HEK293 (cell line): ENCODE results near the gene THSD4.

ENCODE experiments used
- CTCF ChIA-PET: fragments of 350-600 bp; formaldehyde crosslinking; extraction: SDS; loops from one replicate; lab custom pipeline; 2021; ENCODE audit warnings: antibody characterized with exemption; lab: Yijun Ruan, JAX
- POLR2A ChIA-PET: fragments of 300-600 bp; formaldehyde crosslinking; extraction: SDS; loops from one replicate; lab custom pipeline; 2020; ENCODE audit warnings: antibody characterized with exemption, inconsistent platforms; lab: Yijun Ruan, JAX
- H3K27ac ChIP-seq: fragments of 200-500 bp; sonication (Bioruptor generic); 2 replicates; pipeline ENCODE4 v1.5.1; 2014; ENCODE audit warnings: low read depth, low read length, control low read depth, inconsistent platforms; ENCODE audit errors: extremely low read depth
- H3K36me3 ChIP-seq, 2 experiments: fragments of 200-500 bp in 1 of 2; sonication (Bioruptor generic) in 1 of 2; 1 replicate in 1 of 2; 2 replicates in 1 of 2; pipeline ENCODE4 v1.5.1; 2014 to 2017; ENCODE audit warnings: inconsistent platforms in 2 of 2, low read length in 2 of 2; ENCODE audit not compliant: control insufficient read depth in 2 of 2, insufficient read depth in 1 of 2
- H3K4me1 ChIP-seq: fragments of 200-500 bp; sonication (Bioruptor generic); 2 replicates; pipeline ENCODE4 v1.5.1; 2014; ENCODE audit warnings: mild to moderate bottlenecking, low read length, inconsistent platforms; ENCODE audit not compliant: control insufficient read depth, insufficient read depth
- H3K4me3 ChIP-seq: 2 replicates; pipeline ENCODE4 v1.5.1; 2011; ENCODE audit warnings: low read depth, mild to moderate bottlenecking, control low read depth, low read length, moderate library complexity
- H3K9me3 ChIP-seq: fragments of 200-500 bp; sonication (Bioruptor generic); 2 replicates; pipeline ENCODE4 v1.5.1; 2014; ENCODE audit warnings: low read depth, low read length, inconsistent platforms; ENCODE audit not compliant: control insufficient read depth, insufficient read depth
- FEZF1 ChIP-seq: fragments of 450-650 bp; formaldehyde crosslinking; IDR thresholded peaks from 2 replicates; pipeline ENCODE4 v1.5.1; 2016; ENCODE audit warnings: missing biosample characterization, missing genetic modification characterization
- GLI4 ChIP-seq: fragments of 450-650 bp; formaldehyde crosslinking; IDR thresholded peaks from 2 replicates; pipeline ENCODE4 v1.5.1; 2016; ENCODE audit warnings: missing biosample characterization, missing genetic modification characterization
- KLF1 ChIP-seq: fragments of 450-650 bp; formaldehyde crosslinking; IDR thresholded peaks from 2 replicates; pipeline ENCODE4 v1.5.1; 2016; ENCODE audit warnings: missing biosample characterization, missing genetic modification characterization
- SCRT2 ChIP-seq: fragments of 450-650 bp; formaldehyde crosslinking; IDR thresholded peaks from 2 replicates; pipeline ENCODE4 v1.5.1; 2016; ENCODE audit warnings: missing biosample characterization, missing genetic modification characterization
- SP7 ChIP-seq: fragments of 450-650 bp; formaldehyde crosslinking; IDR thresholded peaks from 2 replicates; pipeline ENCODE4 v1.5.1; 2016; ENCODE audit warnings: missing biosample characterization, missing genetic modification characterization
- ZBTB1 ChIP-seq: fragments of 450-650 bp; formaldehyde crosslinking; IDR thresholded peaks from 2 replicates; pipeline ENCODE4 v1.5.1; 2016; ENCODE audit warnings: missing biosample characterization, missing genetic modification characterization
- ZIC2 ChIP-seq: fragments of 450-650 bp; formaldehyde crosslinking; IDR thresholded peaks from 2 replicates; pipeline ENCODE4 v1.5.1; 2016; ENCODE audit warnings: missing biosample characterization, missing genetic modification characterization
- ZNF266 ChIP-seq: fragments of 450-650 bp; formaldehyde crosslinking; IDR thresholded peaks from 2 replicates; pipeline ENCODE4 v1.5.1; 2016; ENCODE audit warnings: missing biosample characterization, missing genetic modification characterization, low read depth
- ZNF335 ChIP-seq: fragments of 450-650 bp; formaldehyde crosslinking; conservative IDR thresholded peaks from 2 replicates; pipeline ENCODE4 v1.5.1; 2016; ENCODE audit warnings: missing biosample characterization, missing genetic modification characterization
- ZNF701 ChIP-seq: fragments of 450-650 bp; formaldehyde crosslinking; IDR thresholded peaks from 2 replicates; pipeline ENCODE4 v1.5.1; 2016; ENCODE audit warnings: missing biosample characterization, missing genetic modification characterization
- ZNF76 ChIP-seq: fragments of 450-650 bp; formaldehyde crosslinking; IDR thresholded peaks from 2 replicates; pipeline ENCODE4; 2016; ENCODE audit warnings: low read depth, missing biosample characterization, missing genetic modification characterization, borderline replicate concordance
- ZNF792 ChIP-seq: fragments of 450-650 bp; formaldehyde crosslinking; IDR thresholded peaks from 2 replicates; pipeline ENCODE4 v1.5.1; 2016; ENCODE audit warnings: missing biosample characterization, missing genetic modification characterization
- TF ChIP-seq, protein P1 (sequence below): fragments of 450-650 bp; formaldehyde crosslinking; IDR thresholded peaks from 2 replicates; pipeline ENCODE4 v1.5.1; 2016; ENCODE audit warnings: missing biosample characterization, missing genetic modification characterization
- TF ChIP-seq, protein P2 (sequence below): fragments of 450-650 bp; formaldehyde crosslinking; optimal IDR thresholded peaks from 2 replicates; pipeline ENCODE3; 2016; ENCODE audit warnings: missing biosample characterization, mild to moderate bottlenecking, missing genetic modification characterization
- TF ChIP-seq, protein P3 (sequence below): fragments of 450-650 bp; formaldehyde crosslinking; IDR thresholded peaks from 2 replicates; pipeline ENCODE4 v1.5.1; 2017; ENCODE audit warnings: missing biosample characterization, missing genetic modification characterization

The THSD4 gene

DNA sequence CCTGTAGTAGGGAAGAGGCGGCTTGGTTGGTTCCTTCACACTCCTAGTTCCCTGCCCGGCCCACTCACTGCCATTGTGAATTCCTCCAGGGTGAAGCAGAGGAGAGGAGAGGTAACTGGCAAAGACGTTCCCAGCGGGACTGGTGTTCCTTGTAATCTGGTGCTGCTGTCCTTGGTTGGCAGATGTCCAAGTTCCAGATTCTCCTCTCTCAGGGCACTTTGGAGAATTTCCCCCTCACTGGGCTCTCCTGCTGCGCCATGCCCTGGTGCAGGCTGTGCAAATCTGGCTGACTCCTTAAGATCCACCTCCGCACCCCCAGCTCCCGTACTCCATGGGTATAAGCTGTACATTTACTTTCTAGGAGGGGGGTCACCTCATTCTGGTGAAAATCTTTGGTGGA is 37.3 kb downstream of the THSD4 start:
- no peaks in the 10 kb centered on the region for H3K9me3 ChIP-seq
- H3K36me3 ChIP-seq: no peaks in the 10 kb centered on the region
- TF ChIP-seq ZNF335 (tag by site-specific recombination) (no peak), ZBTB1 (tag by site-specific recombination) (no peak), KLF1 (tag by site-specific recombination) (no peak), ZNF76 (tag by site-specific recombination) (no peak), GLI4 (tag by site-specific recombination) (no peak), ZIC2 (tag by site-specific recombination) (peak; percentile 79), ZNF792 (tag by site-specific recombination) (no peak)
- TF ChIP-seq, protein P1, sequence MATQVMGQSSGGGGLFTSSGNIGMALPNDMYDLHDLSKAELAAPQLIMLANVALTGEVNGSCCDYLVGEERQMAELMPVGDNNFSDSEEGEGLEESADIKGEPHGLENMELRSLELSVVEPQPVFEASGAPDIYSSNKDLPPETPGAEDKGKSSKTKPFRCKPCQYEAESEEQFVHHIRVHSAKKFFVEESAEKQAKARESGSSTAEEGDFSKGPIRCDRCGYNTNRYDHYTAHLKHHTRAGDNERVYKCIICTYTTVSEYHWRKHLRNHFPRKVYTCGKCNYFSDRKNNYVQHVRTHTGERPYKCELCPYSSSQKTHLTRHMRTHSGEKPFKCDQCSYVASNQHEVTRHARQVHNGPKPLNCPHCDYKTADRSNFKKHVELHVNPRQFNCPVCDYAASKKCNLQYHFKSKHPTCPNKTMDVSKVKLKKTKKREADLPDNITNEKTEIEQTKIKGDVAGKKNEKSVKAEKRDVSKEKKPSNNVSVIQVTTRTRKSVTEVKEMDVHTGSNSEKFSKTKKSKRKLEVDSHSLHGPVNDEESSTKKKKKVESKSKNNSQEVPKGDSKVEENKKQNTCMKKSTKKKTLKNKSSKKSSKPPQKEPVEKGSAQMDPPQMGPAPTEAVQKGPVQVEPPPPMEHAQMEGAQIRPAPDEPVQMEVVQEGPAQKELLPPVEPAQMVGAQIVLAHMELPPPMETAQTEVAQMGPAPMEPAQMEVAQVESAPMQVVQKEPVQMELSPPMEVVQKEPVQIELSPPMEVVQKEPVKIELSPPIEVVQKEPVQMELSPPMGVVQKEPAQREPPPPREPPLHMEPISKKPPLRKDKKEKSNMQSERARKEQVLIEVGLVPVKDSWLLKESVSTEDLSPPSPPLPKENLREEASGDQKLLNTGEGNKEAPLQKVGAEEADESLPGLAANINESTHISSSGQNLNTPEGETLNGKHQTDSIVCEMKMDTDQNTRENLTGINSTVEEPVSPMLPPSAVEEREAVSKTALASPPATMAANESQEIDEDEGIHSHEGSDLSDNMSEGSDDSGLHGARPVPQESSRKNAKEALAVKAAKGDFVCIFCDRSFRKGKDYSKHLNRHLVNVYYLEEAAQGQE: peak; percentile 81
- TF ChIP-seq, protein P2, sequence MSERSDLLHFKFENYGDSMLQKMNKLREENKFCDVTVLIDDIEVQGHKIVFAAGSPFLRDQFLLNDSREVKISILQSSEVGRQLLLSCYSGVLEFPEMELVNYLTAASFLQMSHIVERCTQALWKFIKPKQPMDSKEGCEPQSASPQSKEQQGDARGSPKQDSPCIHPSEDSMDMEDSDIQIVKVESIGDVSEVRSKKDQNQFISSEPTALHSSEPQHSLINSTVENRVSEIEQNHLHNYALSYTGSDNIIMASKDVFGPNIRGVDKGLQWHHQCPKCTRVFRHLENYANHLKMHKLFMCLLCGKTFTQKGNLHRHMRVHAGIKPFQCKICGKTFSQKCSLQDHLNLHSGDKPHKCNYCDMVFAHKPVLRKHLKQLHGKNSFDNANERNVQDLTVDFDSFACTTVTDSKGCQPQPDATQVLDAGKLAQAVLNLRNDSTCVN: no peak
- ChIA-PET POLR2A (no interaction called here), CTCF (interaction anchor here (0.6 kb wide), 1 partner anchor 25 kb away, joined by 4 read pairs; no protein-coding TSS in a partner anchor)
- H3K27ac ChIP-seq: no peak overlapping the region
- H3K4me3 ChIP-seq: no peak overlapping the region
- peaks cover 10% of the 10 kb centered on the region for H3K4me1 ChIP-seq

DNA sequence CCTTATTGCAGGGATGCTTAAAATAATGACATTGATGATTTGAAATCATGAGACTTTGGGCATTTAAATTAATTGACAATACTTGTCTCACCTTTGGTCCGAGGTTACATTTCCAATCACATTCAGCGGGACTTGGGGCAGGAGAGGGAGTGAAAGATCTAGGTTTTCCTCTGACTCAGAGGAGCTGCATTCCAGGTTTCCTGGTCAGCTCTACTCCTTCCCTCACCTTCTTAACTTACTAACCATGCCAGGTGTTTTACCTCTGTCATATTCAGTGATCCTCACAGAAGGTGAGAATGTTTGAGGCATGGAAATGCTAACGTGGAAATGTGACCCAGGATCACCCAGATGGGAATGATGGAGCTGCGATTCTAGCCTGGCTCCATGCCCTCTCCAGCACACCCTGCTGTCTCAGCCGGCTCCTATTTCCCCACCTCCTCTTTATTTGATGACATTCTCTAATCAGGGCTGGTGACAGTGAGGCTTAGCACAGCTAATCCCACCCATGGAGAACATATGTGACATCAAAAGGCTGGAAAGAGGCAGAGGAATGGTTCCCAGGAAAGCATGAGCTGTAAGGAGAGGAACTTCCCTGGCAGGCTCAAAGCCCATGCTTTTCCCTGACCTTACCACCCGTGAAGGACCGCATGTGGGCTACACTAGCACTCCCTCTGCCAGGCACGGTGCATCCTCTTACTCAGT is 38.7 kb downstream of the THSD4 start:
- Histone ChIP-seq H3K27ac (no peak overlapping the region), H3K36me3 (no peaks in the 10 kb centered on the region; a peak in 1 of 3 replicates), H3K4me1 (peaks cover 10% of the 10 kb centered on the region), H3K4me3 (no peak overlapping the region), H3K9me3 (no peaks in the 10 kb centered on the region)
- CTCF ChIA-PET: no interaction called here
- TF ChIP-seq ZNF266 (tag by site-specific recombination) (no peak), FEZF1 (peak; percentile 53; the same call in 1 of the 2 replicates), SP7 (tag by site-specific recombination) (no peak), ZIC2 (tag by site-specific recombination) (peak; percentile 79)
- TF ChIP-seq, protein P3, sequence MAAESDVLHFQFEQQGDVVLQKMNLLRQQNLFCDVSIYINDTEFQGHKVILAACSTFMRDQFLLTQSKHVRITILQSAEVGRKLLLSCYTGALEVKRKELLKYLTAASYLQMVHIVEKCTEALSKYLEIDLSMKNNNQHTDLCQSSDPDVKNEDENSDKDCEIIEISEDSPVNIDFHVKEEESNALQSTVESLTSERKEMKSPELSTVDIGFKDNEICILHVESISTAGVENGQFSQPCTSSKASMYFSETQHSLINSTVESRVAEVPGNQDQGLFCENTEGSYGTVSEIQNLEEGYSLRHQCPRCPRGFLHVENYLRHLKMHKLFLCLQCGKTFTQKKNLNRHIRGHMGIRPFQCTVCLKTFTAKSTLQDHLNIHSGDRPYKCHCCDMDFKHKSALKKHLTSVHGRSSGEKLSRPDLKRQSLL: peak; percentile 67; the same call in 1 of the 2 replicates
- POLR2A ChIA-PET: no interaction called here

DNA sequence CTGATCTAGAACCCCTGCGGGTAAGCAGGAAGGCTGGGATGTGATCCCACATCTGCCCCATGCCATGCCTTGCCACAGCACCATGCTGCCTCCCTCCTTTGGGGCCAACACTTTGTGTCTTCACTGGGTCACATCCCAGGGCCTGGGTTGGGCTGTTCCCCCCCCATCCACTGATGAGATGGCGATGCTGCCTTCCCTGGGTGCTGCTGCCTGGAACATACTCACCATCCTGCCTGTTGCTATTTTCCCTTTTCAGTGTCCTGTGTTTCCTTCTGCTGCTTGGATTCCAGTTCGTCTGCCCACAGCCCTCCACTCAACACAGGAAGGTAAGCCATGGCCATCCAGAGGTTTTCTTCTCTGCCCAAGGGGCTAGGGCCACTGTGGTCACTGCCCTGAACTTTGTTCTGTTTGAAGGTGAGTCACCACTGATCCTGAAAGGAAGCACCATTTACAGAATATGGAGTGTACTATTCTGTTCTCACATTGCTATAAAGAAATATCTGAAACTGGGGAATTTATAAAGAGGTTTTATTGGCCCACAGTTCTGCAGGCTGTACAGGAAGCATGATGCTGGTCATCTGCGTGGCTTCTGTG is 39.4 kb downstream of the THSD4 start:
- H3K4me3 ChIP-seq: no peak overlapping the region
- H3K36me3 ChIP-seq: no peaks in the 10 kb centered on the region; a peak in 1 of 3 replicates
- no peaks in the 10 kb centered on the region for H3K9me3 ChIP-seq
- peaks cover 6% of the 10 kb centered on the region for H3K4me1 ChIP-seq
- H3K27ac ChIP-seq: no peak overlapping the region
- TF ChIP-seq SCRT2 (tag by site-specific recombination) (peak; percentile 54; the same call in 1 of the 2 replicates), ZNF701 (tag by site-specific recombination) (no peak)
- CTCF ChIA-PET: no interaction called here
- POLR2A ChIA-PET: no interaction called here
